ENCODE results near the gene PREX1. TPM values are rescaled to one million over a fixed set of nuclear protein-coding genes. Genes with fewer than 3 reads are reported as not detected.

Gene PREX1
- total RNA-seq, 4 donors from 2014 or later = 9.9 to 150 (median 18.4) TPM

GRCh38 chr20:48689388-48689787 lies 138.4 kb downstream of the PREX1 start:
- no peak for DNase-seq
- Histone ChIP-seq H3K9me3 (no peaks in the 10 kb centered on the region), H3K4me3 (no peak overlapping the region), H3K27me3 (no peaks in the 10 kb centered on the region), H3K36me3 (no peaks in the 10 kb centered on the region), H3K4me1 (peaks cover 0 to 36% (median 4%) of the 10 kb centered on the region in 4 donors), H3K27ac (no peak overlapping the region)
- no peak for TF ChIP-seq POLR2A (IDR thresholded peaks at IDR 0.05)
- no peak for TF ChIP-seq CTCF (IDR thresholded peaks at IDR 0.05)

- no peaks in the 10 kb centered on the region for H3K36me3 ChIP-seq
- H3K9me3 ChIP-seq = no peaks in the 10 kb centered on the region
- no peak overlapping the region for H3K4me3 ChIP-seq
- H3K27me3 ChIP-seq = no peaks in the 10 kb centered on the region
- no peak overlapping the region for H3K27ac ChIP-seq
- TF ChIP-seq POLR2A (IDR thresholded peaks at IDR 0.05) (no peak), CTCF (IDR thresholded peaks at IDR 0.05) (no peak)
- peaks cover 0 to 45% (median 4%) of the 10 kb centered on the region in 4 donors for H3K4me1 ChIP-seq
- DNase-seq = no peak
Measured at GRCh38 chr20:48688579-48688978, 139.2 kb downstream of the PREX1 start.

GRCh38 chr20:48687117-48687800 lies 140.5 kb downstream of the PREX1 start:
- no peak for DNase-seq
- no peak overlapping the region for H3K27ac ChIP-seq
- no peaks in the 10 kb centered on the region for H3K27me3 ChIP-seq
- no peaks in the 10 kb centered on the region for H3K9me3 ChIP-seq
- no peaks in the 10 kb centered on the region for H3K36me3 ChIP-seq
- peaks cover 0 to 58% (median 10%) of the 10 kb centered on the region in 4 donors for H3K4me1 ChIP-seq
- TF ChIP-seq POLR2A (IDR thresholded peaks at IDR 0.05) (no peak), CTCF (IDR thresholded peaks at IDR 0.05) (no peak)
- no peak overlapping the region for H3K4me3 ChIP-seq

- Histone ChIP-seq H3K36me3 (no peaks in the 10 kb centered on the region), H3K4me3 (no peak overlapping the region), H3K27me3 (no peaks in the 10 kb centered on the region), H3K27ac (peak overlapping the region in 3 of 4 donors; percentile 8 to 38 (median 19)), H3K9me3 (no peaks in the 10 kb centered on the region), H3K4me1 (peaks cover 0 to 62% (median 10%) of the 10 kb centered on the region in 4 donors)
- no peak for DNase-seq
- TF ChIP-seq POLR2A (IDR thresholded peaks at IDR 0.05) (no peak), CTCF (IDR thresholded peaks at IDR 0.05) (no peak)
Measured at GRCh38 chr20:48686238-48687116, 141.3 kb downstream of the PREX1 start.

GRCh38 chr20:48685300-48685699 lies 142.5 kb downstream of the PREX1 start:
- Histone ChIP-seq H3K4me1 (peaks cover 0 to 52% (median 10%) of the 10 kb centered on the region in 4 donors), H3K4me3 (no peak overlapping the region), H3K27ac (no peak overlapping the region), H3K36me3 (no peaks in the 10 kb centered on the region), H3K9me3 (no peaks in the 10 kb centered on the region), H3K27me3 (no peaks in the 10 kb centered on the region)
- DNase-seq = no peak
- TF ChIP-seq POLR2A (IDR thresholded peaks at IDR 0.05) = no peak
- no peak for TF ChIP-seq CTCF (IDR thresholded peaks at IDR 0.05)
